Activated CD8-positive, alpha-beta T cell treated with anti-CD3 and anti-CD28 coated beads, Interleukin-2, amount 10 ng/mL, durations not matched to agents 7 days and 5 days (primary cell): ENCODE measurements around the gene LDAH. TPM values are rescaled to one million over a fixed set of nuclear protein-coding genes. Genes with fewer than 3 reads are reported as not detected.
"Not testable (repeated sequence)": the region's sequence is repeated elsewhere in the genome, so short reads cannot be mapped to it uniquely, and the experiment has no call there.

Experiments
- ATAC-seq: fragments of 150-1000 bp; cut with Tn5 transposase; one replicate; pipeline ENCODE4 v1.10.0; 2021; ENCODE audit warnings: moderate library complexity
- CTCF ChIA-PET: fragments of 350-600 bp; sonication (Branson Sonifier 250); formaldehyde crosslinking; loops from one replicate; lab custom pipeline; 2021; ENCODE audit warnings: antibody characterized with exemption; lab: Charles Lee
- POLR2A ChIA-PET: fragments of 350-600 bp; sonication (Branson Sonifier 250); formaldehyde crosslinking; loops from one replicate; lab custom pipeline; 2021; ENCODE audit warnings: antibody characterized with exemption; lab: Charles Lee
- DNase-seq: peaks from one replicate; pipeline ENCODE4 v3.0.0-alpha.2; 2020
- H3K27ac Mint-ChIP-seq: one replicate; pipeline ENCODE4 v1.8.0; 2021; ENCODE audit warnings: mild to moderate bottlenecking, mixed read lengths
- H3K27me3 Mint-ChIP-seq: one replicate; pipeline ENCODE4 v1.8.0; 2021; ENCODE audit warnings: low read depth, mixed read lengths
- H3K36me3 Mint-ChIP-seq: one replicate; pipeline ENCODE4 v1.8.0; 2021; ENCODE audit warnings: low read depth, mixed read lengths
- H3K4me1 Mint-ChIP-seq: one replicate; pipeline ENCODE4 v1.8.0; 2021; ENCODE audit warnings: low read depth, mixed read lengths
- H3K4me3 Mint-ChIP-seq: one replicate; pipeline ENCODE4 v1.8.0; 2021; ENCODE audit warnings: mild to moderate bottlenecking, mixed read lengths
- H3K9me3 Mint-ChIP-seq: one replicate; pipeline ENCODE4 v1.8.0; 2022; ENCODE audit warnings: mixed read lengths; ENCODE audit not compliant: insufficient read depth
- total RNA-seq, 2 experiments: library from RNA; stranded (reverse); gene quantifications; one replicate each; pipeline ENCODE4 v1.2.3, GENCODE V29; 2021

LDAH gene
- total RNA-seq, 2 experiments from 2014 or later = 24.5 to 31.7 TPM

DNA sequence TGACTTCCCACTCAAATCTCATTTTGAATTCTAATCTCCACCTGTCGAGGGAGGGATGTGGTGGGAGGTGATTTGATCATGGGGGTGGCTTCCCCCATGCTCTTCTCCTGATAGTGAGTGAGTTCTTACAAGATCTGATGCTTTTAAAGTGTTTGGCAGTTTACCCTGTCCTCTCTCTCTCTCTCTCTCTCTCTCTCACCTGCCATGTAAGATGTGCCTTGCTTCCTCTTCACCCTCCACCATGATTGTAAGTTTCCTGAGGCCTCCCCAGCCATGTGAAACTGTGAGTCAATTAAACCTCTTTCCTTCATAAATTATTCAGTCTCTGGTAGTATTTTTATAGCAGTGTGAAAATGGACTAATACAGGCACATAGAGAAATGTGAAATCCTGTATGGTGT, 7.0 kb upstream of the LDAH start:
- no peak for ATAC-seq
- Mint-ChIP-seq H3K9me3 (no peaks in the 10 kb centered on the region), H3K27me3 (peaks cover 21% of the 10 kb centered on the region), H3K4me3 (no peak overlapping the region), H3K27ac (no peak overlapping the region), H3K4me1 (no peaks in the 10 kb centered on the region), H3K36me3 (no peaks in the 10 kb centered on the region)
- CTCF ChIA-PET = no interaction called here
- DNase-seq = no peak
- POLR2A ChIA-PET = no interaction called here

DNA sequence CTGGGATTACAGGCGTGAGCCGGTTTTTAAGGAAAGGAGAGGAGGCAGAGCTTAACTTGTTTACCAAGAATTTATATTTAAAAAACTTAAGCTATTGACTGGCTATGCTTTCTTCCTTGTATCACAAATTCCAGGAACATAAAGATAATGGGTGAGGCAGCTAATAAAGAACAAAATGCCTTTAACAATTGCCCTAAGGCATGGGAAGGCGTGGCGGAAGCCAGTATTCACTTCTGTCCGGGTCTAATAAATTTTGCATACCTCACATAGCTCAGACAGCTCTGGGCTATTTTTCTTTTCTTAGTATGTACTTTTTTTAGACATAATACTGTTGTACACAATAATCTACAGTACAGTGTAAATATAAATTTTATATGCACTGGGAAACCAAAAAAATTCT, 1.0 kb upstream of the LDAH start:
- DNase-seq (no peak), ATAC-seq (no peak)
- Mint-ChIP-seq H3K4me3 (no peak overlapping the region), H3K4me1 (peaks cover 17% of the 10 kb centered on the region), H3K9me3 (no peaks in the 10 kb centered on the region), H3K27ac (no peak overlapping the region), H3K27me3 (no peaks in the 10 kb centered on the region), H3K36me3 (peaks cover 11% of the 10 kb centered on the region)
- ChIA-PET CTCF (no interaction called here), POLR2A (interaction anchor here (1.9 kb wide), 1 partner anchor 173 kb away, joined by 6 read pairs; the partner anchor contains the start of gene HS1BP3)

GRCh38 chr2:20818820-20819219, 4.1 kb downstream of the LDAH start:
- DNase-seq (no peak), ATAC-seq (no peak)
- Mint-ChIP-seq H3K4me1 (peaks cover 21% of the 10 kb centered on the region), H3K4me3 (no peak overlapping the region), H3K9me3 (no peaks in the 10 kb centered on the region), H3K27ac (no peak overlapping the region), H3K27me3 (no peaks in the 10 kb centered on the region), H3K36me3 (peaks cover 11% of the 10 kb centered on the region)
- ChIA-PET CTCF (no interaction called here), POLR2A (no interaction called here)

GRCh38 chr2:20815216-20815615, 7.7 kb downstream of the LDAH start:
- H3K4me1 Mint-ChIP-seq = peaks cover 10% of the 10 kb centered on the region
- CTCF ChIA-PET = no interaction called here
- H3K4me3 Mint-ChIP-seq = no peak overlapping the region
- POLR2A ChIA-PET = no interaction called here
- no peaks in the 10 kb centered on the region for H3K9me3 Mint-ChIP-seq
- H3K27me3 Mint-ChIP-seq = no peaks in the 10 kb centered on the region
- ATAC-seq (no peak), DNase-seq (no peak)
- H3K36me3 Mint-ChIP-seq = no peaks in the 10 kb centered on the region
- no peak overlapping the region for H3K27ac Mint-ChIP-seq

GRCh38 chr2:20812779-20813178, 10.1 kb downstream of the LDAH start:
- H3K4me3 Mint-ChIP-seq = no peak overlapping the region
- DNase-seq (no peak), ATAC-seq (no peak)
- no peaks in the 10 kb centered on the region for H3K27me3 Mint-ChIP-seq
- no peaks in the 10 kb centered on the region for H3K36me3 Mint-ChIP-seq
- H3K9me3 Mint-ChIP-seq = no peaks in the 10 kb centered on the region
- ChIA-PET CTCF (no interaction called here), POLR2A (no interaction called here)
- H3K27ac Mint-ChIP-seq = no peak overlapping the region
- H3K4me1 Mint-ChIP-seq = no peaks in the 10 kb centered on the region

DNA sequence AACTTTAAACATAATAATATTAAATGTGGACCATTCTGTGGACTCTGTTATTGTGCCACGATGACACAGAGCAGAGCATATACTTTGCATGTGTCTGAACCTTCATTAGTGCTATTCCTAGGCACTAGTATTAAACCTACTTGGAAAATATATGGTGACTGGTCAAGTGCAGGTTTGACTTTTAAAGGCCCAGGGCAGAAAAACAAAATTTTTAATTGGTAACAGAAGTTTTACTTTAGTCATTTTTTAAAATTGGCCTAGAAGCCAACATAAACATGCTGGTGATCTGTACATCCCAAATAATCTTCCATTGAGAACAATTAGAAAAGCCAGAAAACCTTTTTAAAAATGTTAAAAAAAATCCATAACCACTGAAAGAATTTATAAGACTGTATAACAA, 16.6 kb downstream of the LDAH start:
- CTCF ChIA-PET = no interaction called here
- no peak overlapping the region for H3K27ac Mint-ChIP-seq
- H3K4me1 Mint-ChIP-seq = no peaks in the 10 kb centered on the region
- no peaks in the 10 kb centered on the region for H3K9me3 Mint-ChIP-seq
- no peaks in the 10 kb centered on the region for H3K36me3 Mint-ChIP-seq
- H3K4me3 Mint-ChIP-seq = no peak overlapping the region
- H3K27me3 Mint-ChIP-seq = no peaks in the 10 kb centered on the region
- POLR2A ChIA-PET = no interaction called here
- ATAC-seq = no peak
- no peak for DNase-seq

DNA sequence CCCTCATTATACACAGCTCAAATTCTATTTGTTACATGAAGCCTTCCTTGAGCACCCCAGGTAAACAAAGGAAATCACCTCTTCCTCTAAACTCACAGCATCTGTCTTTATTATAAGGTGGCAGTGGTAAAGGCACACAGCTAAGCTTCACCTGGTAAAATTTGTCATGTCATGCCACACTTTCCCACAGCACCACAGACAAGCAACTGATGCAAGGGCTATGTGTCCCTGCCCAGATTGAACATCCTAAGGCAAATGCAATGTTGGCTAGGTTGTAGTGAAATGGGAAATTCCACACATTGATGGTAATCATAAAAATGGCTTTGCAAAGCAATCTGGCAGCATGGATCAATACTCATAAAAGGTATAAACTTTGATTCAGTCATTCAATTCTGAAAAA, 18.9 kb downstream of the LDAH start:
- Mint-ChIP-seq H3K36me3 (peaks cover 5% of the 10 kb centered on the region), H3K4me1 (no peaks in the 10 kb centered on the region), H3K9me3 (no peaks in the 10 kb centered on the region), H3K27me3 (no peaks in the 10 kb centered on the region), H3K4me3 (no peak overlapping the region), H3K27ac (no peak overlapping the region)
- DNase-seq = no peak
- ATAC-seq = no peak
- CTCF ChIA-PET = no interaction called here
- POLR2A ChIA-PET = no interaction called here

DNA sequence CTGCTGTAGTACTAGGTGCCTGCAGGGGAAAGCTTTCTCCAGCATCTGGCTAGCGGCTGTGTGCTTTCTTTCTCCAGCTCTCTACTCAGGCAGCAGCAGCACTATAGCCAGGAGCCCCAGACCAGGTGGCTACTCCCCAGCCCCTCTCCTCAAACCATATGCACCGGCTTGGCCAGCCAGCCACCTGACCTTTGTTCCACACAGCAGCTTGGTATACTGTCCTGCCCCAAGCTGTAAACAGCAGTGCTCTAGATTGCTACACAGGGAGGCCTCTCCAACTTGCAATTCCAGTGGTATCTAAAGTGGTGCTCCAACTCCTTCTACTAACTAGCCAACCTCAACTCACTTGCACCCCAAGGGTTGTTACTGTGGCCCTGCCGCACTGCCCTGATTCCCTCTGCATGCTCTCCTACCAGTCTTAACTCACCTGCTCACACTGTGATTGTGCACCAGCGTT, 19.6 kb downstream of the LDAH start:
- Mint-ChIP-seq H3K9me3 (no peaks in the 10 kb centered on the region), H3K27me3 (no peaks in the 10 kb centered on the region), H3K4me3 (no peak overlapping the region), H3K36me3 (peaks cover 5% of the 10 kb centered on the region), H3K4me1 (no peaks in the 10 kb centered on the region), H3K27ac (no peak overlapping the region)
- ChIA-PET POLR2A (interaction anchor here (1.4 kb wide), 1 partner anchor 20 kb away, joined by 3 read pairs; the partner anchor contains the start of gene LDAH), CTCF (no interaction called here)
- ATAC-seq (no peak), DNase-seq (no peak)

DNA sequence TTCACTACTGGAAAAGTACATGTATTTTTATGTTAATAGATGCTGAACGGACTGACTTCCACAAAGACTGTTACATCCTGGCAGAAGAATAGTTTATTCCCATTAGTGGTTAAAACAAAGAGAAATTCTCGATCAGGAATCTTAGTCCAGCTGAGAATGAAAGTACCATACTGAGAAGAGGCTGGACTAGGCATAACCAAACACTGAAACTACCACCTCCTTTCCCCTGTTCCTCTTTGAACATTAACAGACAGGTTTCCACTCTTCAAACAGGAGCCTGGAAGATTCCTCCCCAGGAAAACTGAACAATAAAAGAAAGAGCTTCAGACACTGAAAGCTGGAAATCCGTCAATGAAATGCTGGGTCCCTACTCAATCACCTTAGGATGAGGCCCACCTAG, 25.8 kb downstream of the LDAH start:
- H3K4me3 Mint-ChIP-seq = no peak overlapping the region
- CTCF ChIA-PET = no interaction called here

GRCh38 chr2:20796374-20796791, 26.5 kb downstream of the LDAH start:
- DNase-seq (no peak), ATAC-seq (no peak)
- H3K9me3 Mint-ChIP-seq = peaks cover 10% of the 10 kb centered on the region
- no peak overlapping the region for H3K4me3 Mint-ChIP-seq
- peaks cover 48% of the 10 kb centered on the region for H3K36me3 Mint-ChIP-seq
- H3K27ac Mint-ChIP-seq = no peak overlapping the region
- POLR2A ChIA-PET = no interaction called here
- CTCF ChIA-PET = no interaction called here
- H3K27me3 Mint-ChIP-seq = no peaks in the 10 kb centered on the region
- H3K4me1 Mint-ChIP-seq = no peaks in the 10 kb centered on the region

More for the DNA sequence above, 25.8 kb downstream of the LDAH start:
- POLR2A ChIA-PET = no interaction called here
- Mint-ChIP-seq H3K27ac (no peak overlapping the region), H3K9me3 (peaks cover 10% of the 10 kb centered on the region), H3K4me1 (no peaks in the 10 kb centered on the region), H3K36me3 (peaks cover 48% of the 10 kb centered on the region), H3K27me3 (no peaks in the 10 kb centered on the region)
- DNase-seq (no peak), ATAC-seq (no peak)

DNA sequence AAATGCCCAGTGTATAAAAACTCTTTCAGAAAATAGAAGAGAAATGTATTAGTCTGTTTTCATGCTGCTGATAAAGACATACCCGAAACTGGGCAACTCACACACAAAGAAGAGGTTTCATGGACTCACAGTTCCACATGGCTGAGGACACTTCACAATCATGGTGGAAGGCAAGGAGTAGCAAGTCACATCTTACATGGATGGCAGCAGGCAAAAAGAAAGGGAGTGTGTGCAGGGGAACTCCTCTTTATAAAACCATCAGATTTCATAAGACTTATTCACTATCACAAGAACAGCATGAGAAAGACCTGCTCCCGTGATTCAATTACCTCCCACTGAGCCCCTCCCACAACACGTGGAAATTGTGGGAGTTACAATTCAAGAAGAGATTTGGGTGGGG, 29.0 kb downstream of the LDAH start:
- peaks cover 54% of the 10 kb centered on the region for H3K36me3 Mint-ChIP-seq
- H3K4me1 Mint-ChIP-seq, H3K4me3 Mint-ChIP-seq, CTCF ChIA-PET, POLR2A ChIA-PET, H3K27ac Mint-ChIP-seq, ATAC-seq, DNase-seq, H3K27me3 Mint-ChIP-seq: not testable (repeated sequence)
- peaks cover 10% of the 10 kb centered on the region for H3K9me3 Mint-ChIP-seq

DNA sequence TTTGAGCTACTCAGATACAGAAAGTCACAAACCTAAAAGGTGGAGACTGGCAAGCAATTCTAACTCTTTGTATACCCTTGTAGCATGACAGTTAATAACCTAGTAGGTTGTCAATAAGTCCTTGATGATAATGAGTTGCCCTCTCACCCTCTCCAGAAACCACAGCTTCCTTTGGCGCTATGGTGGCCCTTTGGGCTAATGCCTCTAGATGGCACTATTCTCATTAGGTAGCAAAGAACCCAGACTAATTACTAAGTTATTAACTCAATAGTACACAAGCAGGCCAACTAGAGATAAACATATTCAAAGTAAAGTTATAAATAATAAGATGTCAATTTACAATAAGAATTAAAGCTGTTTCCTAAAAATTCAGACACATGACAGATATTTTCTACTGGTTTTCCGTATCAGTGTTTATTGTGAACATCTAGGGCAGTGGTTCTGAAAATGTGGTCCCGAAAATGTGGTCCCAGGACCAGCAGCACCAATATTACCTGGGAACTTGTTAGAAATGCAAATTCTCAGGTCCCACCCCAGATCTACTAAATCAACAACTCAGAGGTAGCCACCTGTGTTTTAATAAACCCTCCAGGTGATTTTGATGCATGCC, 41.1 kb downstream of the LDAH start:
- Mint-ChIP-seq H3K4me1 (peaks cover 2% of the 10 kb centered on the region), H3K4me3 (no peak overlapping the region), H3K27ac (no peak overlapping the region), H3K36me3 (peaks cover 8% of the 10 kb centered on the region), H3K9me3 (no peaks in the 10 kb centered on the region), H3K27me3 (no peaks in the 10 kb centered on the region)
- CTCF ChIA-PET = interaction anchor here (0.8 to 4.0 kb wide), 11 partner anchors 9 to 182 kb away, joined by 3 to 20 read pairs (median 3); no protein-coding TSS in a partner anchor
- DNase-seq (no peak), ATAC-seq (no peak)
- POLR2A ChIA-PET = interaction anchor here (0.5 kb wide), 1 partner anchor 41 kb away, joined by 3 read pairs; the partner anchor contains the start of gene LDAH
